GM12864 (cell line): ENCODE data around the gene ANGEL1.
A peak's percentile ranks its signal among the peaks of the same experiment; 100 is the strongest.

Experiments used
- DNase-seq: peaks from one replicate; pipeline ENCODE4 v3.0.0-alpha.2; 2011; ENCODE audit warnings: low read depth
- H3K4me3 ChIP-seq: 2 replicates; pipeline ENCODE4 v1.5.1; 2011; ENCODE audit warnings: mild to moderate bottlenecking, low read depth, low read length, control low read depth
- CTCF ChIP-seq: IDR thresholded peaks from 2 replicates; pipeline ENCODE4 v1.5.1; 2011; ENCODE audit warnings: low read depth, mild to moderate bottlenecking, moderate library complexity, low read length, control low read depth, inconsistent platforms; ENCODE audit errors: missing control alignments

The ANGEL1 gene

GRCh38 chr14:76767681-76768656 is 44.7 kb downstream of the ANGEL1 start:
- H3K4me3 ChIP-seq, result no peak overlapping the region
- no peak for TF ChIP-seq CTCF
- no peak for DNase-seq

- TF ChIP-seq CTCF, result no peak
- no peak overlapping the region for H3K4me3 ChIP-seq
- DNase-seq, result no peak
These were observed 47.2 kb downstream of the ANGEL1 start for GRCh38 chr14:76765461-76765931.

- no peak for DNase-seq
- H3K4me3 ChIP-seq, result no peak overlapping the region
- TF ChIP-seq CTCF, result no peak
These were observed 49.3 kb downstream of the ANGEL1 start for GRCh38 chr14:76763096-76764041.

- TF ChIP-seq CTCF, result no peak
- DNase-seq, result no peak
- peak overlapping the region; percentile 59 for H3K4me3 ChIP-seq
These were observed 50.1 kb downstream of the ANGEL1 start for GRCh38 chr14:76762411-76763095.

- TF ChIP-seq CTCF, result no peak
- H3K4me3 ChIP-seq, result peak overlapping the region; percentile 59
- DNase-seq, result no peak
These were observed 50.7 kb downstream of the ANGEL1 start for GRCh38 chr14:76761960-76762410.
